SK-N-SH treated with all-trans-retinoic acid at 6 μM for 48 hours (cell line): Measurements from ENCODE around the gene ZNF570.

Experiments used
- ATAC-seq: fragments of 200-7000 bp; cut with Tn5 transposase; 3 replicates; pipeline ENCODE4 v1.9.1; 2020; ENCODE audit warnings: mild to moderate bottlenecking, moderate library complexity
- ARNTL ChIP-seq: fragments of 450-650 bp; formaldehyde crosslinking; IDR thresholded peaks from 2 replicates; pipeline ENCODE4 v1.5.0; 2020; ENCODE audit warnings: low read depth, mild to moderate bottlenecking, moderate library complexity, borderline replicate concordance
- BACH2 ChIP-seq: fragments of 250-450 bp; sonication (Bioruptor Pico); IDR thresholded peaks from 2 replicates; pipeline ENCODE4 v1.9.0; 2021; ENCODE audit warnings: mild to moderate bottlenecking, borderline replicate concordance
- CSDC2 ChIP-seq: fragments of 250-450 bp; sonication (Bioruptor Pico); IDR thresholded peaks from 2 replicates; pipeline ENCODE4 v1.5.0; 2020; ENCODE audit warnings: mild to moderate bottlenecking, moderate library complexity
- CSRNP3 ChIP-seq: fragments of 250-450 bp; sonication (Bioruptor Pico); IDR thresholded peaks from 2 replicates; pipeline ENCODE4 v1.5.1; 2021; ENCODE audit warnings: mild to moderate bottlenecking, moderate library complexity
- ESRRG ChIP-seq: fragments of 250-450 bp; sonication (Bioruptor Pico); IDR thresholded peaks from 2 replicates; pipeline ENCODE4 v1.6.1; 2021; ENCODE audit warnings: mild to moderate bottlenecking
- GLIS3 ChIP-seq: fragments of 250-450 bp; sonication (Bioruptor Pico); IDR thresholded peaks from 2 replicates; pipeline ENCODE4 v1.5.0; 2020; ENCODE audit warnings: mild to moderate bottlenecking, moderate library complexity
- OSR1 ChIP-seq: fragments of 250-450 bp; sonication (Bioruptor Pico); IDR thresholded peaks from 2 replicates; pipeline ENCODE4 v1.8.0; 2022; ENCODE audit warnings: moderate library complexity, mild to moderate bottlenecking, inconsistent platforms
- PATZ1 ChIP-seq: fragments of 250-450 bp; sonication (Bioruptor Pico); IDR thresholded peaks from 2 replicates; pipeline ENCODE4 v1.8.0; 2020; ENCODE audit warnings: mild to moderate bottlenecking, moderate library complexity, borderline replicate concordance
- POU6F1 ChIP-seq: fragments of 250-450 bp; sonication (Bioruptor Pico); IDR thresholded peaks from 2 replicates; pipeline ENCODE4 v1.8.0; 2021; ENCODE audit warnings: low read depth, mild to moderate bottlenecking, moderate library complexity, borderline replicate concordance
- PPARA ChIP-seq: fragments of 250-450 bp; sonication (Bioruptor Pico); IDR thresholded peaks from 2 replicates; pipeline ENCODE4 v1.5.0; 2020; ENCODE audit warnings: mild to moderate bottlenecking, borderline replicate concordance
- RARB ChIP-seq: fragments of 250-450 bp; sonication (Bioruptor Pico); IDR thresholded peaks from 2 replicates; pipeline ENCODE4 v1.8.0; 2021; ENCODE audit warnings: mild to moderate bottlenecking, moderate library complexity
- SNAI2 ChIP-seq: fragments of 250-450 bp; sonication (Bioruptor Pico); IDR thresholded peaks from 2 replicates; pipeline ENCODE4 v1.5.0; 2020; ENCODE audit warnings: mild to moderate bottlenecking, moderate library complexity
- TCF4 ChIP-seq: fragments of 250-450 bp; sonication (Bioruptor Pico); IDR thresholded peaks from 2 replicates; pipeline ENCODE4 v1.8.0; 2021; ENCODE audit warnings: mild to moderate bottlenecking, moderate library complexity, borderline replicate concordance
- TOX ChIP-seq: fragments of 250-450 bp; sonication (Bioruptor Pico); IDR thresholded peaks from 2 replicates; pipeline ENCODE4 v1.8.0; 2021; ENCODE audit warnings: mild to moderate bottlenecking, moderate library complexity, borderline replicate concordance
- TSHZ2 ChIP-seq: fragments of 250-450 bp; sonication (Bioruptor Pico); IDR thresholded peaks from 2 replicates; pipeline ENCODE4 v1.5.0; 2020; ENCODE audit warnings: mild to moderate bottlenecking, moderate library complexity
- ZFP3 ChIP-seq: fragments of 250-450 bp; sonication (Bioruptor Pico); IDR thresholded peaks from 2 replicates; pipeline ENCODE4 v1.5.0; 2020; ENCODE audit warnings: mild to moderate bottlenecking, moderate library complexity
- ZFP30 ChIP-seq: fragments of 450-650 bp; formaldehyde crosslinking; IDR thresholded peaks from 2 replicates; pipeline ENCODE4 v1.5.0; 2022; ENCODE audit warnings: mild to moderate bottlenecking, moderate library complexity
- ZNF565 ChIP-seq: fragments of 450-650 bp; formaldehyde crosslinking; conservative IDR thresholded peaks from 2 replicates; pipeline ENCODE4 v1.5.0; 2020; ENCODE audit warnings: low read depth, mild to moderate bottlenecking, moderate library complexity

ZNF570 gene

GRCh38 chr19:37466798-37467607, 2.2 kb upstream of the ZNF570 start, which contains the start of gene ZNF569 (continued):
- TF ChIP-seq PPARA (CRISPR knock-in tag) (no peak), ARNTL (CRISPR knock-in tag) (no peak), BACH2 (CRISPR knock-in tag) (no peak), POU6F1 (no peak)

- no peak for ATAC-seq
- TF ChIP-seq OSR1 (CRISPR knock-in tag) (no peak), ZFP30 (CRISPR knock-in tag) (no peak)
- TF ChIP-seq, all 23 proteins: peak for 0
These were observed 1.5 kb upstream of the ZNF570 start for GRCh38 chr19:37467608-37468090.

- no peak for TF ChIP-seq ARNTL (CRISPR knock-in tag)
- TF ChIP-seq ZFP30 (CRISPR knock-in tag) = no peak
- TF ChIP-seq TOX (CRISPR knock-in tag) = no peak
- no peak for TF ChIP-seq OSR1 (CRISPR knock-in tag)
- no peak for TF ChIP-seq RARB (CRISPR knock-in tag)
- no peak for TF ChIP-seq CSDC2 (CRISPR knock-in tag)
- TF ChIP-seq CSRNP3 (CRISPR knock-in tag) = no peak
- TF ChIP-seq ESRRG (CRISPR knock-in tag) = no peak
- no peak for TF ChIP-seq SNAI2 (CRISPR knock-in tag)
- no peak for TF ChIP-seq ZNF565 (CRISPR knock-in tag)
- no peak for TF ChIP-seq POU6F1
- TF ChIP-seq BACH2 (CRISPR knock-in tag) = no peak
- TF ChIP-seq TCF4 = no peak
- no peak for TF ChIP-seq GLIS3 (CRISPR knock-in tag)
- no peak for TF ChIP-seq PATZ1 (CRISPR knock-in tag)
- no peak for TF ChIP-seq TSHZ2 (CRISPR knock-in tag)
- TF ChIP-seq ZFP3 (CRISPR knock-in tag) = no peak
- ATAC-seq = no peak
These were observed 1.1 kb downstream of the ZNF570 start for GRCh38 chr19:37470216-37470615.
